SH-SY5Y (cell line): ENCODE results near the gene COG7.
A peak's percentile ranks its signal among the peaks of the same experiment; 100 is the strongest.

ENCODE experiments used
- GATA2 ChIP-seq: IDR thresholded peaks from 2 replicates; pipeline ENCODE4 v1.6.1; 2011; ENCODE audit warnings: mild to moderate bottlenecking, low read depth, low read length
- GATA3 ChIP-seq: IDR thresholded peaks from 2 replicates; pipeline ENCODE4 v1.6.1; 2011; ENCODE audit warnings: low read depth, mild to moderate bottlenecking, low read length, moderate library complexity

The COG7 gene

DNA sequence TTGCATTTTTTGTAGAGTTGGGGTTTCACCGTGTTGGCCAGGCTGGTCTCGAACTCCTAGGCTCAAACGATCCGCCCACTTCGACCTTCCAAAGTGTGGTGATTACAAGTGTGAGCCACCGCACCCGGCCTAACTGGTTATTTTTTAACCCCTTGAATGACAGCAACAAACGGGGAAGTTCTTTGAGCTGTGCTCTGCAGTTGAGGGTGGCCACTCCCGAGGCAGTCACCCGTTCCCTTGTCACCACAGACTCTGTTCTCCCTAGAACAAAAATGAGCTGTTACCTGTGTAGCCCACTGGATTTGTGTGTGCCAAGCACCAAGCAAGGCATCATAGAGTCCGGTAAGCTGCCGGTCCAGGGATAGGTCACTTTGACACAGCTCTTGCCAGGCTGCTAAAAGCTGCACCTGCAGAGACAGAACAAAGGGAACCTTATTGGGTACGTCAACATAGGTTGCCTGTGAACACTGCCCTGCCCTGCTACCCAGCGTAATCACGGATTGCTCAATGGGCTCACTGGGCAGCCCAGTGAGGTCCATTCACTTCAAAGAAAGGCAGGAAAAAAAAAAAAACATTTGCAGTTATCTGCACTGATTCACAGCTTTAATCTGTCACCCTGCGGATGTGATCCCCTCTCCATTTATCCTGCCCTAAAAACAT is 19.6 kb downstream of the COG7 start:
- TF ChIP-seq GATA2 (no peak), GATA3 (no peak)

DNA sequence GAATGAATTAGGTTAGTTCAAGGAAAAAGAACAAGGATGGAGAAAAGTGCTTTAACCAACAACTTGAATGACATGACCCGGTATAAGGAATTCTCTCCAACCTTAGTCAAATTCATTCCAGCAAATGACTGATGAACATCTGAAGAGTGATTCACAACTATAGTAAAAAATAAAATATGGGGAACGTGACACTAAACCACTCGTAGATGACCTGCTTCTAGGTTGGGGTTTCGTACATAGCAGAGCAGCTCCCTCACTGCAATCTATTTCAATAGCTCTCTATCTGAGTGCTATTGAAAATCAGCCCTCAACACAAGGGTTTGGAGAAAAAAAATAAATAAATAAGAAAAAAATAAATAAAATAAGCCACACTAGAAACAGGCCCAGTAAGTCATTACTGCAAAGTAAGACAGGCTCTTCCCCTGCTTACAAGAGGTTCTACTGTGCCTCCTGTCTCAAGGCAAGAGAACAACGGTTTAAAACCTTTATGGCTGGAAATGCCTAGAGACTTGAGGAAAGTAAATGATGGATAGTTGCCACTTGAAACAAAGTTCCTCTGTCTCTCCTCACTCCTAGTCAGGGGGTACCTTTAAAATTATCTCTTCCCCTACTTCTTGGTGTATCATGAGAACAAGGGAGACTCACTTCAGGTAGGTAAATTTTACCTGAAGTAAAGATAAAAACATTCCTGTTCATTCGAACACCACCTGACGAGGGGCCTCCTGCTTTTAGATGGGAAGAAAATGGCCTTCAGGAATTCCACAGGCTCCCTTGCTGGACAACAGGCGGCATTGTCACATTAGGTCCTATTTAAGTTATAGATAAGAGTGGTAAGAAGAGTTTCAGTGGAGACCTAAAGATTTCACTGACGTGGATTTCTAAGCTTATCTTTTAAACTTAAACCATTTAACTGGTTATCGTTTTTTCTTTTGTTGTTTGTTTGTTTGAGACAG is 20.5 kb downstream of the COG7 start:
- TF ChIP-seq GATA2, result no peak
- TF ChIP-seq GATA3, result no peak

GRCh38 chr16:23428351-23428750 is 24.6 kb downstream of the COG7 start:
- TF ChIP-seq GATA3, result no peak
- no peak for TF ChIP-seq GATA2

DNA sequence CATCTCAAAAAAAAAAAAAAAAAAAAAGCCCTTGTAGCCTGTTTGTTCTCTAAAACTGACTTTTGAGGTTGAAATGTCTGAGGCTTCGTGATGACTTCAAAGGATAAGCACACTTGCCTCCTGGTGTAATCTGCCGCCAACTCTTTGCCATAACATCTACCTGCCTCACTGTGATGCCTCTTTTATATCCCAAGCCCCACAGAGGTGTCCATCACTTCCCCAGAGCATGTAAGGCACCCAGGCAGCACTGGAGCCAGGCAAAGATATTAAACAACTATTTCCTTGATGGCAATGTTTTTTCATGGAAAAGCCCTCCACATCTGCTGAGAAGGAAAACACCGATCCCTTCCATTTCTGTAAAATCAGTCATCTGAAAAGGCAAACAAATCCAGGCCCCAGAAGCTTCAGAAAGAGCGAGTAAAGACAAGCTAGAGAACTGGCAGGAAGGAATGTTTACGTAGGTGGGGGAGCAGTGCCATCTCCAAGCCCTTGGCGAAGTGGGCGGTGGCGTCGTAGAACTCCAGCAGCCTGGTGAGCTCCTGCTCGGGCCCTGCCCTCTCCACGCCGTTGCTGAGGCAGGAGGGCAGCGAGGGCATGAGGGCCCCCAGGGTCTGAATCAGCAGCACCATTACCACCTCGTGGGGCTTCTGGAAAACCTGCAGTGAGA is 28.6 kb downstream of the COG7 start:
- TF ChIP-seq GATA2, result no peak
- TF ChIP-seq GATA3, result no peak

DNA sequence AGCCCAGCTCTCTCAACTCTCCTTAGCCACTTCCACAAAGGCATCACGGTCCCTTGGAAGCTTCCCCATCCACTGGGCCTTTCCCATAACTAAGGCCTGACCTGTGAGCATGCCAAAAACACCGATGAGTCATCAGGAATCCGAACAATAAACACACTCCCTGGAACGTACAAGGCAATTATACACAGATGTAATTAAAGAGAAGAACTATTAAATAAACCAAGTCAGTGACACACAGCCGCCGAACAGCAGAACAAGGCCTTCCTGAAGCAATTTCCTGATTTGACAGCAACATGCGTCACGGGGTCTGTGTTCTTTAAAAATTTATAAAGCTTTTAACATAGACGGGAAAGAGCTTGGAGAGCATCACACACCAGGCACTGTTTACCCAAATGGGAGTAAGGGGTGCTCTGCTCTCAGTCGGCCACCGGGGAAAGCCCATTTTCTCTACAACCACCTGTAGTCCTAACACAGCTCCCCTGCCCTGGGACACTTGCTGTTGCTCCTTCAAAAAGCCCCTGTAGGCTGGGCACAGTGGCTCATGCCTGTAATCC is 29.4 kb downstream of the COG7 start:
- no peak for TF ChIP-seq GATA3
- no peak for TF ChIP-seq GATA2

DNA sequence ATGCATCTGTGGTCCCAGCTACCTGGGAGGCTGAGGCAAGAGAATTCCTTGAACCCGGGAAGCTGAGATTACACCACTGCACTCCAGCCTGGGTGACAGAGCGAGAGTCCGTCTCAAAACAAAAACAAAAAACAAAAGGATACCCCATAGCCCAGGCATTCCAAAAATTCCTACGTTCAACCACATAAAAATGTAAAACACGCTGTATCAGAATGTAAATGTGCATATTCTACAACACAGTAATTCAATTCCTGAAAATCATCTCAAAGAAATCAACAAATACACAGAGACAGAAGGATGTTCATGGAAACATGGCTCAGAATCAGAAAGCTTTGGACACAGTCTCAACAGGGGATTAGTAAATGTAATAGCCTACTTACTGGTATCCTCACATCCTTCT is 33.0 kb downstream of the COG7 start:
- no peak for TF ChIP-seq GATA3
- TF ChIP-seq GATA2, result no peak

DNA sequence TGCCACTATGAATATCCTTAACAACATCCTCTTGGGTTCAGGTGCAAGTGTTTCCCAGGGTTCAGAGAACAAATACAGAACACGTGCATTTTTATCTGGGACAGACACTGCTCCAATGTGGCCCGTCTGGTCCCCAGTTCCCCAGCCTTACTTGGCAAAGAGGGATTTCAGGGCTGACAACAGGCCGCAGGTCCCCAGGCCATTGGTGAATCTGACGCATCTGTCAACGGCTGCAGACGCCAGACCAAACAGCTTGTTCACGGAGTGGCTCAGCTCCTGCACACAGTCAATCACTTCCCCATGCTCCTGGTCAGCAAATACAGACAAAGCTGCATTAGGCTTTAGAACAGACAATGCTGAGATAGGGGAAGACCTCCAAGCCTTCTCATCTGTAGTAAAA is 36.2 kb downstream of the COG7 start:
- TF ChIP-seq GATA3 (no peak), GATA2 (no peak)

GRCh38 chr16:23414731-23415130 is 38.3 kb downstream of the COG7 start:
- TF ChIP-seq GATA3 (no peak), GATA2 (no peak)

DNA sequence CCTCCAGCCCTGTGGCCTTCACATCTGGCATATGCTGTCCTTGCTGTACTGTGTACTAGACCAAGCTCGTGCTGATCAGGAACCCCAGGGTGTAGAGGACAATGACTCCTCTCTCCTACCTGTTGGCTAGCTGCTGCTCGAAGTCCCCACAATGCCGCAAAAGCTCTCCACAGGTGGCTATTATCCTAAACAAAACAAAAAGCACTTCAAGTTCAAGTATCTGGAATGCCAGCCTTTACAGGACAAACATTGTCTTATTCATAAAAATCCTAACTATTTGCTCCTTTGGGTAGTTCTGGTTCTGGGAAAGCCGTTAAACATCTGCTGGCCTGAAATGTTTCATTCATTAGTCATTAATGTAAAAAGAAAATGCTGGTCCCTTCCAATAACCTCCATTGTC is 42.8 kb downstream of the COG7 start:
- TF ChIP-seq GATA3 (no peak), GATA2 (no peak)

DNA sequence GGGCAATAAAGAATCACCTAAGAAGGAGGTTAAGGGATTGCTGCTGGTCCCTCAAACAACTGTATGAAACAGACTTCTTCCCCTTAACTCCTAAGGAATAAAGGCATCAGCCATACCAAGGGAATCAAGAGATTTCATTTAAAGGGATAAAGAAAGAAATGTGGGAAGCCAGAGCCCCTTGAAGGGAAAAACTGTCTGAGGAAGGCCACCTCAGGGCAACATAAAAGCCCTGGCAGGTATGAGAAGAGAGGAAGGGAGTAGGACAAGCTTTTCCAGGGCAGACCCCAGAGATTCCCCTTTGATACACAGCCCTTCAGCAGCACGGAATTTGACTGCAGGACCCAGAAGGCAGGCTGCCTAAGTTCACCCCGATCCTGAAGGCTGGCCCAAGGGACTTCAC is 43.5 kb downstream of the COG7 start:
- no peak for TF ChIP-seq GATA3
- no peak for TF ChIP-seq GATA2

DNA sequence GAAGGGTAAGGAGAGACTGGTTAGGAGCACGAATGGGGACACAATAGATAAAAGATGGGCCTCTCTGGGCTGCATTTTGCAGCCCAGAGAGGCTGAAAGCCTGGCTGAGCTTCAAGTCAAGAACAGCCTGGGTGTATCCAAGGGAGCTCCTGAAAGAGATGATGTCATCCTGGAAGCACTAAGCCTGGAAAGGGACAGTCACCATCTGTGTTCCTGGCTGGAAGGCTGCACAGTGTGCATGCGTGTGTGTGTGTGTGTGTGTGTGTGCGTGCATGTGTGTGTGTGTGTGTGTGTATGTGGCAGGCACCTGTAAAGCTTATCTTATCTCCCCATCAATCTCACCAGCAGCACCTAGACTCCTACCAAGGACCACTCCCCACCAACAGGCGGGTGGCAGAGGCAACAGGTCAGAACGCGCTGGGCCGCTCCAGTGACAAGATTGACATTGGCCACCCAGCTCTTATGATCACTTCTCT is 44.1 kb downstream of the COG7 start:
- TF ChIP-seq GATA3 (no peak), GATA2 (0 out of 2 replicates have a peak, but pooled peaks have one; percentile 30)

DNA sequence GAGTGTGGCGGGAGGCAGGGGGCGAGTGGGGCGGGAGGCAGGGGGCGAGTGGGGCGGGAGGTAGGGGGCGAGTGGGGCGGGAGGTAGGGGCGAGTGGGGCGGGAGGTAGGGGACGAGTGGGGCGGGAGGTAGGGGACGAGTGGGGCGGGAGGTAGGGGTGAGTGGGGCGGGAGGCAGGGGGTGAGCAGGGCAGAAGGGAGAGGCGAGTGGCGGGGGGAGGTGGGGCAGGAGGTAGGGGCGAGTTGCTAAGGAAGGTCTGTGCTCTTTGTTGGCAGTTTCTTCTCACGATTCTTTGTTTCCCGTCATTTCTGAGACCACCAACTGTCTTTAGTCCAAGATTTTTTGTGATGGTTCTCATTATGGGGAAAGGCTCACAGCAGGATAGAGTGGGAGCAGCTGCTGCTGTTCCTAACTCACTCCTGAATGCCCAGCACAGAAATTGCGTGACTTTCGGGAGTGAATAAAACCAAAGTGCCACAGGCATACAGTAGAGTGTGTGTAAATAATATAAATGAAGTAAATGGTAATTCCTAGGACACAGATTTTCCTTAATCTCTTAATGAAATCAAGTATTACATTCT is 44.7 kb downstream of the COG7 start:
- TF ChIP-seq GATA2 (no peak), GATA3 (no peak)

DNA sequence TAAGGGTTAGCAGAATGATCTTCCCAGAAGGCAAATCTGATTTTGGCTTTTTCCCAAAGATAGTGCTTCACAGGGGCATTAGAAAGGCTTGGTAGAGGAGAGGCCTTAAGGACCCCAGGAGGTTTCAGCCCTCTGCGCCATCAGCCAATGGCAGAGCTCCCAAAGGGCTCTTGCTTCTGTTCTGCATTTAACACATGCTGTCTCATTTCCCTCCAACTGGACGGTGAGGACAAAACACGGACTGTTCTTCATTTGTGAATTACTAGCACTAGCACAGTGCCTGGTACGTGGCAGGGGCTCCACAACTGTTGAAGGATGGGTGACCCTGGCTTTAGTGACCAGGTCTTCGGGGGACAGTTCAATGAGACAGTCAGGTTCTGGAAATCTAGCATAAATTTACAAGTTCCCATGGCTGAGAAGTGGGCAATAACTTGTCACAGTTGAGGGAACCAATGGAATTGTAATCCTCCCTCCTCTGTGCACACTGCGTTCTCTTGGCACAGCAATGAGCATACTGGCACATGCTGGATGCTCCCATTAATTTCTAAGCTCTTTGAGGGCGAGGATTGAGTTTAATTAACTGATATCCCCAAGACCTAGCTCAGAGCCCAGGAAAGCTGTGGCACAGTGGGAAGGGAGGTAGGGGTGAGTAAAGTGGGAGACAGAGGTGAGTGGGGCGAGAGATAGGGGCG is 45.4 kb downstream of the COG7 start:
- no peak for TF ChIP-seq GATA2
- no peak for TF ChIP-seq GATA3
